Measurements from ENCODE around the gene PPP2R5A. TPM values are rescaled to one million over a fixed set of nuclear protein-coding genes. Genes with fewer than 3 reads are reported as not detected.
A peak's percentile ranks its signal among the peaks of the same experiment; 100 is the strongest.

Gene PPP2R5A
- total and polyA plus RNA-seq, 2 of the 13 experiments (the other 11 are each of a cell fraction or from before 2014, with no cell fraction given): 22.0 to 31.4 TPM

GRCh38 chr1:212242288-212242984 is 42.8 kb upstream of the PPP2R5A start (continued):
- TF ChIP-seq IRX3 (CRISPR knock-in tag; IDR thresholded peaks at IDR 0.05; ENCODE audit: borderline replicate concordance, low read depth): no peak
- TF ChIP-seq, protein P1, sequence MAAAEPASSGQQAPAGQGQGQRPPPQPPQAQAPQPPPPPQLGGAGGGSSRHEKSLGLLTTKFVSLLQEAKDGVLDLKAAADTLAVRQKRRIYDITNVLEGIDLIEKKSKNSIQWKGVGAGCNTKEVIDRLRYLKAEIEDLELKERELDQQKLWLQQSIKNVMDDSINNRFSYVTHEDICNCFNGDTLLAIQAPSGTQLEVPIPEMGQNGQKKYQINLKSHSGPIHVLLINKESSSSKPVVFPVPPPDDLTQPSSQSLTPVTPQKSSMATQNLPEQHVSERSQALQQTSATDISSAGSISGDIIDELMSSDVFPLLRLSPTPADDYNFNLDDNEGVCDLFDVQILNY (CRISPR knock-in tag; conservative IDR thresholded peaks at IDR 0.05): no peak
- no peak for TF ChIP-seq TAF1 (CRISPR knock-in tag; IDR thresholded peaks at IDR 0.05)
- no peak for TF ChIP-seq JUN (CRISPR knock-in tag; IDR thresholded peaks at IDR 0.05)
- TF ChIP-seq HMG20B (CRISPR knock-in tag; conservative IDR thresholded peaks at IDR 0.05): no peak
- TF ChIP-seq, protein P2, sequence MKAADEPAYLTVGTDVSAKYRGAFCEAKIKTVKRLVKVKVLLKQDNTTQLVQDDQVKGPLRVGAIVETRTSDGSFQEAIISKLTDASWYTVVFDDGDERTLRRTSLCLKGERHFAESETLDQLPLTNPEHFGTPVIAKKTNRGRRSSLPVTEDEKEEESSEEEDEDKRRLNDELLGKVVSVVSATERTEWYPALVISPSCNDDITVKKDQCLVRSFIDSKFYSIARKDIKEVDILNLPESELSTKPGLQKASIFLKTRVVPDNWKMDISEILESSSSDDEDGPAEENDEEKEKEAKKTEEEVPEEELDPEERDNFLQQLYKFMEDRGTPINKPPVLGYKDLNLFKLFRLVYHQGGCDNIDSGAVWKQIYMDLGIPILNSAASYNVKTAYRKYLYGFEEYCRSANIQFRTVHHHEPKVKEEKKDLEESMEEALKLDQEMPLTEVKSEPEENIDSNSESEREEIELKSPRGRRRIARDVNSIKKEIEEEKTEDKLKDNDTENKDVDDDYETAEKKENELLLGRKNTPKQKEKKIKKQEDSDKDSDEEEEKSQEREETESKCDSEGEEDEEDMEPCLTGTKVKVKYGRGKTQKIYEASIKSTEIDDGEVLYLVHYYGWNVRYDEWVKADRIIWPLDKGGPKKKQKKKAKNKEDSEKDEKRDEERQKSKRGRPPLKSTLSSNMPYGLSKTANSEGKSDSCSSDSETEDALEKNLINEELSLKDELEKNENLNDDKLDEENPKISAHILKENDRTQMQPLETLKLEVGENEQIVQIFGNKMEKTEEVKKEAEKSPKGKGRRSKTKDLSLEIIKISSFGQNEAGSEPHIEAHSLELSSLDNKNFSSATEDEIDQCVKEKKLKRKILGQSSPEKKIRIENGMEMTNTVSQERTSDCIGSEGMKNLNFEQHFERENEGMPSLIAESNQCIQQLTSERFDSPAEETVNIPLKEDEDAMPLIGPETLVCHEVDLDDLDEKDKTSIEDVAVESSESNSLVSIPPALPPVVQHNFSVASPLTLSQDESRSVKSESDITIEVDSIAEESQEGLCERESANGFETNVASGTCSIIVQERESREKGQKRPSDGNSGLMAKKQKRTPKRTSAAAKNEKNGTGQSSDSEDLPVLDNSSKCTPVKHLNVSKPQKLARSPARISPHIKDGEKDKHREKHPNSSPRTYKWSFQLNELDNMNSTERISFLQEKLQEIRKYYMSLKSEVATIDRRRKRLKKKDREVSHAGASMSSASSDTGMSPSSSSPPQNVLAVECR (CRISPR knock-in tag; IDR thresholded peaks at IDR 0.05; ENCODE audit: borderline replicate concordance): no peak; the same call in 1 of the 2 replicates
- no peak for TF ChIP-seq ZNF3 (CRISPR knock-in tag; IDR thresholded peaks at IDR 0.05)
- TF ChIP-seq, protein P3, sequence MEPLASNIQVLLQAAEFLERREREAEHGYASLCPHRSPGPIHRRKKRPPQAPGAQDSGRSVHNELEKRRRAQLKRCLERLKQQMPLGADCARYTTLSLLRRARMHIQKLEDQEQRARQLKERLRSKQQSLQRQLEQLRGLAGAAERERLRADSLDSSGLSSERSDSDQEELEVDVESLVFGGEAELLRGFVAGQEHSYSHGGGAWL (CRISPR knock-in tag; IDR thresholded peaks at IDR 0.05): no peak
- no peak for TF ChIP-seq ZNF563 (CRISPR knock-in tag; IDR thresholded peaks at IDR 0.05)
- no peak for TF ChIP-seq ZNF496 (CRISPR knock-in tag; IDR thresholded peaks at IDR 0.05; ENCODE audit: insufficient replicate concordance)
- TF ChIP-seq MIER2 (CRISPR knock-in tag; IDR thresholded peaks at IDR 0.05): no peak
- TF ChIP-seq RFXANK (CRISPR knock-in tag; IDR thresholded peaks at IDR 0.05): 0 out of 2 replicates have a peak, but pooled peaks have one; percentile 31
- no peak for TF ChIP-seq CSRNP2 (CRISPR knock-in tag; conservative IDR thresholded peaks at IDR 0.05; ENCODE audit: low read depth)
- TF ChIP-seq ZBTB8A (CRISPR knock-in tag; IDR thresholded peaks at IDR 0.05; ENCODE audit: borderline replicate concordance, low read depth): no peak
- TF ChIP-seq ZNF354B (CRISPR knock-in tag; IDR thresholded peaks at IDR 0.05): no peak
- TF ChIP-seq ZBTB42 (CRISPR knock-in tag; IDR thresholded peaks at IDR 0.05): no peak
- no peak for TF ChIP-seq ZNF30 (CRISPR knock-in tag; IDR thresholded peaks at IDR 0.05)
- no peak for TF ChIP-seq ZNF773 (CRISPR knock-in tag; IDR thresholded peaks at IDR 0.05; ENCODE audit: borderline replicate concordance)
- no peak for TF ChIP-seq ZNF749 (CRISPR knock-in tag; IDR thresholded peaks at IDR 0.05; ENCODE audit: borderline replicate concordance)
- TF ChIP-seq ZNF678 (CRISPR knock-in tag; IDR thresholded peaks at IDR 0.05): no peak
- TF ChIP-seq MAZ (IDR thresholded peaks at IDR 0.05; ENCODE audit: borderline replicate concordance, low read depth, low read length): no peak
- TF ChIP-seq MAZ (CRISPR knock-in tag; IDR thresholded peaks at IDR 0.05; ENCODE audit: low read depth): 0 out of 2 replicates have a peak, but pooled peaks have one; percentile 31
- no peak for TF ChIP-seq CHCHD3 (CRISPR knock-in tag; IDR thresholded peaks at IDR 0.05)
- TF ChIP-seq HNRNPLL (IDR thresholded peaks at IDR 0.05; ENCODE audit: low read depth, low read length, poor library complexity, severe bottlenecking): no peak
- no peak for TF ChIP-seq PLRG1 (conservative IDR thresholded peaks at IDR 0.05)

Data from HepG2 (cell line).